SK-N-SH treated with all-trans-retinoic acid at 6 μM for 48 hours (cell line): Measurements from ENCODE around the gene TRPC6.

Source experiments
- ATAC-seq: fragments of 200-7000 bp; cut with Tn5 transposase; 3 replicates; pipeline ENCODE4 v1.9.1; 2020; ENCODE audit warnings: mild to moderate bottlenecking, moderate library complexity
- ARNTL ChIP-seq: fragments of 450-650 bp; formaldehyde crosslinking; IDR thresholded peaks from 2 replicates; pipeline ENCODE4 v1.5.0; 2020; ENCODE audit warnings: low read depth, mild to moderate bottlenecking, moderate library complexity, borderline replicate concordance
- BACH2 ChIP-seq: fragments of 250-450 bp; sonication (Bioruptor Pico); IDR thresholded peaks from 2 replicates; pipeline ENCODE4 v1.9.0; 2021; ENCODE audit warnings: mild to moderate bottlenecking, borderline replicate concordance
- CSDC2 ChIP-seq: fragments of 250-450 bp; sonication (Bioruptor Pico); IDR thresholded peaks from 2 replicates; pipeline ENCODE4 v1.5.0; 2020; ENCODE audit warnings: mild to moderate bottlenecking, moderate library complexity
- ESRRG ChIP-seq: fragments of 250-450 bp; sonication (Bioruptor Pico); IDR thresholded peaks from 2 replicates; pipeline ENCODE4 v1.6.1; 2021; ENCODE audit warnings: mild to moderate bottlenecking
- GLIS3 ChIP-seq: fragments of 250-450 bp; sonication (Bioruptor Pico); IDR thresholded peaks from 2 replicates; pipeline ENCODE4 v1.5.0; 2020; ENCODE audit warnings: mild to moderate bottlenecking, moderate library complexity
- ISL1 ChIP-seq: fragments of 250-450 bp; sonication (Bioruptor Pico); IDR thresholded peaks from 2 replicates; pipeline ENCODE4 v2.1.2; 2022; ENCODE audit warnings: mild to moderate bottlenecking, moderate library complexity
- PPARA ChIP-seq: fragments of 250-450 bp; sonication (Bioruptor Pico); IDR thresholded peaks from 2 replicates; pipeline ENCODE4 v1.5.0; 2020; ENCODE audit warnings: mild to moderate bottlenecking, borderline replicate concordance
- RARB ChIP-seq: fragments of 250-450 bp; sonication (Bioruptor Pico); IDR thresholded peaks from 2 replicates; pipeline ENCODE4 v1.8.0; 2021; ENCODE audit warnings: mild to moderate bottlenecking, moderate library complexity
- TCF4 ChIP-seq: fragments of 250-450 bp; sonication (Bioruptor Pico); IDR thresholded peaks from 2 replicates; pipeline ENCODE4 v1.8.0; 2021; ENCODE audit warnings: mild to moderate bottlenecking, moderate library complexity, borderline replicate concordance
- TOX ChIP-seq: fragments of 250-450 bp; sonication (Bioruptor Pico); IDR thresholded peaks from 2 replicates; pipeline ENCODE4 v1.8.0; 2021; ENCODE audit warnings: mild to moderate bottlenecking, moderate library complexity, borderline replicate concordance
- ZC3H10 ChIP-seq: fragments of 250-450 bp; sonication (Bioruptor Pico); IDR thresholded peaks from 2 replicates; pipeline ENCODE4 v1.5.1; 2021; ENCODE audit warnings: mild to moderate bottlenecking, moderate library complexity
- ZFP3 ChIP-seq: fragments of 250-450 bp; sonication (Bioruptor Pico); IDR thresholded peaks from 2 replicates; pipeline ENCODE4 v1.5.0; 2020; ENCODE audit warnings: mild to moderate bottlenecking, moderate library complexity
- ZFP30 ChIP-seq: fragments of 450-650 bp; formaldehyde crosslinking; IDR thresholded peaks from 2 replicates; pipeline ENCODE4 v1.5.0; 2022; ENCODE audit warnings: mild to moderate bottlenecking, moderate library complexity
- ZNF565 ChIP-seq: fragments of 450-650 bp; formaldehyde crosslinking; conservative IDR thresholded peaks from 2 replicates; pipeline ENCODE4 v1.5.0; 2020; ENCODE audit warnings: low read depth, mild to moderate bottlenecking, moderate library complexity
- ZNF70 ChIP-seq: fragments of 450-650 bp; formaldehyde crosslinking; IDR thresholded peaks from 2 replicates; pipeline ENCODE4 v1.5.0; 2020; ENCODE audit warnings: mild to moderate bottlenecking, moderate library complexity
- ZNF8 ChIP-seq: fragments of 450-650 bp; formaldehyde crosslinking; IDR thresholded peaks from 2 replicates; pipeline ENCODE4 v1.5.0; 2020; ENCODE audit warnings: mild to moderate bottlenecking, moderate library complexity
- TF ChIP-seq, protein P1 (sequence below): fragments of 250-450 bp; sonication (Bioruptor Pico); IDR thresholded peaks from 2 replicates; pipeline ENCODE4 v1.8.0; 2021; ENCODE audit warnings: low read depth, mild to moderate bottlenecking, moderate library complexity, borderline replicate concordance
- TF ChIP-seq, protein P2 (sequence below): fragments of 250-450 bp; sonication (Bioruptor Pico); IDR thresholded peaks from 2 replicates; pipeline ENCODE4 v1.8.0; 2020; ENCODE audit warnings: mild to moderate bottlenecking, moderate library complexity, borderline replicate concordance
- TF ChIP-seq, protein P3 (sequence below): fragments of 250-450 bp; sonication (Bioruptor Pico); IDR thresholded peaks from 2 replicates; pipeline ENCODE4 v1.5.1; 2020; ENCODE audit warnings: low read depth, mild to moderate bottlenecking, moderate library complexity
- TF ChIP-seq, protein P4 (sequence below): fragments of 250-450 bp; sonication (Bioruptor Pico); IDR thresholded peaks from 2 replicates; pipeline ENCODE4 v1.5.0; 2020; ENCODE audit warnings: mild to moderate bottlenecking, moderate library complexity

The TRPC6 gene

DNA sequence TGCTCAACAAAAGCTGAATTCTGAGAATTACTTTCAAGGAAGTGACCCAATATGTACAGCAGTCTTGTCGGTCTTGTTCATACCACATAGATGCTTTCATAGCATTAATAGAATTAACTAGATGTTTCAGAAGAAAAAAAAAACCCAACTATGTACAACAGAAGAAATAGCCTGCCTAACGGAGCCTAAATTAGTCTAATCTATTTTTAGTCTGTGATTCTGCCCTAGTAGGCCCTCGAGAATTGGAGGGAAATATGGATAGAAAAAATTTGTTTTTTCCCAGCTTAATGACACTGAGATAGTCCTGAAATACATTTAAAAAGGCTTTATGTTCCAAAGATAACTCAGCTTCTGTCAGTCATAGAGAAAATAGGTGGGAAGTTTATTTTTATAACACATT, 17.1 kb upstream of the TRPC6 start:
- no peak for ATAC-seq
- TF ChIP-seq ARNTL (CRISPR knock-in tag) (no peak), ISL1 (CRISPR knock-in tag) (no peak)
- TF ChIP-seq, protein P1, sequence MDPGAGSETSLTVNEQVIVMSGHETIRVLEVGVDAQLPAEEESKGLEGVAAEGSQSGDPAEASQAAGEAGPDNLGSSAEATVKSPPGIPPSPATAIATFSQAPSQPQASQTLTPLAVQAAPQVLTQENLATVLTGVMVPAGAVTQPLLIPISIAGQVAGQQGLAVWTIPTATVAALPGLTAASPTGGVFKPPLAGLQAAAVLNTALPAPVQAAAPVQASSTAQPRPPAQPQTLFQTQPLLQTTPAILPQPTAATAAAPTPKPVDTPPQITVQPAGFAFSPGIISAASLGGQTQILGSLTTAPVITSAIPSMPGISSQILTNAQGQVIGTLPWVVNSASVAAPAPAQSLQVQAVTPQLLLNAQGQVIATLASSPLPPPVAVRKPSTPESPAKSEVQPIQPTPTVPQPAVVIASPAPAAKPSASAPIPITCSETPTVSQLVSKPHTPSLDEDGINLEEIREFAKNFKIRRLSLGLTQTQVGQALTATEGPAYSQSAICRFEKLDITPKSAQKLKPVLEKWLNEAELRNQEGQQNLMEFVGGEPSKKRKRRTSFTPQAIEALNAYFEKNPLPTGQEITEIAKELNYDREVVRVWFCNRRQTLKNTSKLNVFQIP (CRISPR knock-in tag), result no peak

DNA sequence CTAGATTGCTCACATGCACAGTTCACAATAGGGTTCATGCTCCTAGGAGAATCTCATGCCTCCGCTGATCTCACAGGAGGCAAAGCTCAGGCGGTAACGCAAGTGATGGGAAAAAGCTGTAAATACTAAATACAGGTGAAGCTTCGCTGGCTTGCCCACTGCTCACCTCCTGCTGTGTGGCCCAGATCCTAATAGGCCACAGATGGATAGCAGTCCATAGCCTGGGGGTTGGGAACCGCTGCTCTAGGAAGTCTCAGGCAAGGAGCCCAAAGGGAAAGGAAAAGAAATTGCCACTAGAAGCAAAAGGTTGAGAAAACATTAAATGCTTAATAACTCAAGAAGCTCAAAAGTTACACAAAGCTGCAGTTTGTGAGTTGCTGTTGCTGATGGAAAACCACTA, 3.2 kb upstream of the TRPC6 start:
- TF ChIP-seq ZFP30 (CRISPR knock-in tag) (no peak), GLIS3 (CRISPR knock-in tag) (no peak), BACH2 (CRISPR knock-in tag) (no peak), ZFP3 (CRISPR knock-in tag) (no peak), ZNF565 (CRISPR knock-in tag) (no peak), ZC3H10 (CRISPR knock-in tag) (no peak), ZNF8 (no peak), TCF4 (no peak), ESRRG (no peak), TOX (CRISPR knock-in tag) (no peak)
- TF ChIP-seq, protein P2, sequence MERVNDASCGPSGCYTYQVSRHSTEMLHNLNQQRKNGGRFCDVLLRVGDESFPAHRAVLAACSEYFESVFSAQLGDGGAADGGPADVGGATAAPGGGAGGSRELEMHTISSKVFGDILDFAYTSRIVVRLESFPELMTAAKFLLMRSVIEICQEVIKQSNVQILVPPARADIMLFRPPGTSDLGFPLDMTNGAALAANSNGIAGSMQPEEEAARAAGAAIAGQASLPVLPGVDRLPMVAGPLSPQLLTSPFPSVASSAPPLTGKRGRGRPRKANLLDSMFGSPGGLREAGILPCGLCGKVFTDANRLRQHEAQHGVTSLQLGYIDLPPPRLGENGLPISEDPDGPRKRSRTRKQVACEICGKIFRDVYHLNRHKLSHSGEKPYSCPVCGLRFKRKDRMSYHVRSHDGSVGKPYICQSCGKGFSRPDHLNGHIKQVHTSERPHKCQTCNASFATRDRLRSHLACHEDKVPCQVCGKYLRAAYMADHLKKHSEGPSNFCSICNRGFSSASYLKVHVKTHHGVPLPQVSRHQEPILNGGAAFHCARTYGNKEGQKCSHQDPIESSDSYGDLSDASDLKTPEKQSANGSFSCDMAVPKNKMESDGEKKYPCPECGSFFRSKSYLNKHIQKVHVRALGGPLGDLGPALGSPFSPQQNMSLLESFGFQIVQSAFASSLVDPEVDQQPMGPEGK (CRISPR knock-in tag), result no peak
- TF ChIP-seq, protein P3, sequence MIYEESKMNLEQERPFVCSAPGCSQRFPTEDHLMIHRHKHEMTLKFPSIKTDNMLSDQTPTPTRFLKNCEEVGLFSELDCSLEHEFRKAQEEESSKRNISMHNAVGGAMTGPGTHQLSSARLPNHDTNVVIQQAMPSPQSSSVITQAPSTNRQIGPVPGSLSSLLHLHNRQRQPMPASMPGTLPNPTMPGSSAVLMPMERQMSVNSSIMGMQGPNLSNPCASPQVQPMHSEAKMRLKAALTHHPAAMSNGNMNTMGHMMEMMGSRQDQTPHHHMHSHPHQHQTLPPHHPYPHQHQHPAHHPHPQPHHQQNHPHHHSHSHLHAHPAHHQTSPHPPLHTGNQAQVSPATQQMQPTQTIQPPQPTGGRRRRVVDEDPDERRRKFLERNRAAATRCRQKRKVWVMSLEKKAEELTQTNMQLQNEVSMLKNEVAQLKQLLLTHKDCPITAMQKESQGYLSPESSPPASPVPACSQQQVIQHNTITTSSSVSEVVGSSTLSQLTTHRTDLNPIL (CRISPR knock-in tag), result no peak
- TF ChIP-seq, protein P1 (CRISPR knock-in tag), result no peak
- TF ChIP-seq, protein P4, sequence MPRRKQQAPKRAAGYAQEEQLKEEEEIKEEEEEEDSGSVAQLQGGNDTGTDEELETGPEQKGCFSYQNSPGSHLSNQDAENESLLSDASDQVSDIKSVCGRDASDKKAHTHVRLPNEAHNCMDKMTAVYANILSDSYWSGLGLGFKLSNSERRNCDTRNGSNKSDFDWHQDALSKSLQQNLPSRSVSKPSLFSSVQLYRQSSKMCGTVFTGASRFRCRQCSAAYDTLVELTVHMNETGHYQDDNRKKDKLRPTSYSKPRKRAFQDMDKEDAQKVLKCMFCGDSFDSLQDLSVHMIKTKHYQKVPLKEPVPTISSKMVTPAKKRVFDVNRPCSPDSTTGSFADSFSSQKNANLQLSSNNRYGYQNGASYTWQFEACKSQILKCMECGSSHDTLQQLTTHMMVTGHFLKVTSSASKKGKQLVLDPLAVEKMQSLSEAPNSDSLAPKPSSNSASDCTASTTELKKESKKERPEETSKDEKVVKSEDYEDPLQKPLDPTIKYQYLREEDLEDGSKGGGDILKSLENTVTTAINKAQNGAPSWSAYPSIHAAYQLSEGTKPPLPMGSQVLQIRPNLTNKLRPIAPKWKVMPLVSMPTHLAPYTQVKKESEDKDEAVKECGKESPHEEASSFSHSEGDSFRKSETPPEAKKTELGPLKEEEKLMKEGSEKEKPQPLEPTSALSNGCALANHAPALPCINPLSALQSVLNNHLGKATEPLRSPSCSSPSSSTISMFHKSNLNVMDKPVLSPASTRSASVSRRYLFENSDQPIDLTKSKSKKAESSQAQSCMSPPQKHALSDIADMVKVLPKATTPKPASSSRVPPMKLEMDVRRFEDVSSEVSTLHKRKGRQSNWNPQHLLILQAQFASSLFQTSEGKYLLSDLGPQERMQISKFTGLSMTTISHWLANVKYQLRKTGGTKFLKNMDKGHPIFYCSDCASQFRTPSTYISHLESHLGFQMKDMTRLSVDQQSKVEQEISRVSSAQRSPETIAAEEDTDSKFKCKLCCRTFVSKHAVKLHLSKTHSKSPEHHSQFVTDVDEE, result no peak
- no peak for ATAC-seq

DNA sequence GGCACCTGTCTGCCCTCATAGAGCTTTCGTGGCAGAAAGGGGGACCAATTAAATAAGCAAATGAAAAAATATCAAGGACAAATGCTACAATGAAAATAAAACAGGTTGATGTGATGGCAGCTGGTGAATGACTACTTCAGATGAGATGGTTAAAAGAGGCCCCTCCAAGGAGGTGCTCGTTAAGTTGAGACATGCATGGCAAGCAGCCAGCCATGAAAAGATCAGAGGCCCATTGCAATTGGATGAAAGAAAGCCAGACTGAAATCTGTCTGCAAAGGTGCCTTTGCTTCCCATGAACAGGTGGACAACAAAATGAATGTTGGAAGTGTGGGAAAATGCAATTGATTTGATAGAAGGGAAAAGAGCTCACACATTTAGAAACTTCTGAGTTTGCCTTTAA, 848 bp upstream of the TRPC6 start:
- TF ChIP-seq PPARA (CRISPR knock-in tag), result no peak
- TF ChIP-seq, protein P1 (CRISPR knock-in tag), result no peak
- TF ChIP-seq, protein P3 (CRISPR knock-in tag), result no peak
- TF ChIP-seq ZFP3 (CRISPR knock-in tag), result no peak
- TF ChIP-seq CSDC2 (CRISPR knock-in tag), result no peak
- no peak for TF ChIP-seq TOX (CRISPR knock-in tag)
- no peak for TF ChIP-seq ZNF70 (CRISPR knock-in tag)
- no peak for TF ChIP-seq BACH2 (CRISPR knock-in tag)
- TF ChIP-seq ARNTL (CRISPR knock-in tag), result no peak
- TF ChIP-seq, protein P4, result no peak
- TF ChIP-seq ISL1 (CRISPR knock-in tag), result no peak
- TF ChIP-seq TCF4, result no peak
- no peak for TF ChIP-seq ZFP30 (CRISPR knock-in tag)
- no peak for TF ChIP-seq RARB (CRISPR knock-in tag)
- TF ChIP-seq ZC3H10 (CRISPR knock-in tag), result no peak
- no peak for TF ChIP-seq ZNF8
- no peak for ATAC-seq
